H9 (cell line): ENCODE data around the gene AFAP1. TPM values are rescaled to one million over a fixed set of nuclear protein-coding genes. Genes with fewer than 3 reads are reported as not detected.
A peak's percentile ranks its signal among the peaks of the same experiment; 100 is the strongest.

Experiments
- DNase-seq: peaks from one replicate; pipeline ENCODE4 v3.0.0-alpha.2; 2017
- H2AFZ ChIP-seq: one replicate; pipeline ENCODE4 v1.6.1; 2013; ENCODE audit warnings: mild to moderate bottlenecking, low read length, control low read depth, moderate library complexity
- H2AK5ac ChIP-seq: 2 replicates; pipeline ENCODE4 v1.6.1; 2013; ENCODE audit warnings: low read length, control low read depth, mixed read lengths; ENCODE audit not compliant: insufficient read length
- H2BK120ac ChIP-seq: one replicate; pipeline ENCODE4 v1.6.1; 2013; ENCODE audit warnings: low read depth, mild to moderate bottlenecking, low read length, control low read depth, inconsistent platforms; ENCODE audit not compliant: poor library complexity, severe bottlenecking
- H2BK12ac ChIP-seq: 2 replicates; pipeline ENCODE4 v1.6.1; 2013; ENCODE audit warnings: low read length, control low read depth, mixed read lengths, low read depth; ENCODE audit not compliant: insufficient read length
- H2BK15ac ChIP-seq: 2 replicates; pipeline ENCODE4 v1.6.1; 2013; ENCODE audit warnings: low read depth, low read length, control low read depth
- H2BK20ac ChIP-seq: one replicate; pipeline ENCODE4 v1.6.1; 2013; ENCODE audit warnings: low read depth, mild to moderate bottlenecking, low read length, control low read depth, inconsistent platforms; ENCODE audit not compliant: poor library complexity, severe bottlenecking
- H2BK5ac ChIP-seq: 2 replicates; pipeline ENCODE4 v1.6.1; 2013; ENCODE audit warnings: low read length, control low read depth, mixed read lengths; ENCODE audit not compliant: insufficient read length
- H3K14ac ChIP-seq: 2 replicates; pipeline ENCODE4 v1.6.1; 2013; ENCODE audit warnings: low read length, control low read depth; ENCODE audit not compliant: insufficient read depth
- H3K18ac ChIP-seq: 2 replicates; pipeline ENCODE4 v1.6.1; 2013; ENCODE audit warnings: low read depth, mild to moderate bottlenecking, mixed read lengths, low read length, control low read depth; ENCODE audit not compliant: insufficient read length
- H3K23ac ChIP-seq: 2 replicates; pipeline ENCODE4 v1.6.1; 2013; ENCODE audit warnings: low read length, control low read depth, mixed read lengths, low read depth; ENCODE audit not compliant: insufficient read length
- H3K23me2 ChIP-seq: 2 replicates; pipeline ENCODE4 v1.6.1; 2013; ENCODE audit warnings: low read depth, mild to moderate bottlenecking, mixed read lengths, low read length, control low read depth; ENCODE audit not compliant: insufficient read length, poor library complexity, severe bottlenecking
- H3K27ac ChIP-seq: 2 replicates; pipeline ENCODE4 v1.5.1; 2013; ENCODE audit warnings: low read length, control low read depth, mixed read lengths, low read depth; ENCODE audit not compliant: insufficient read length
- H3K27me3 ChIP-seq: 2 replicates; pipeline ENCODE4 v1.6.1; 2013; ENCODE audit warnings: low read length, control low read depth, inconsistent platforms; ENCODE audit not compliant: insufficient read depth
- H3K4ac ChIP-seq: 2 replicates; pipeline ENCODE4 v1.6.1; 2013; ENCODE audit warnings: low read depth, mild to moderate bottlenecking, control low read depth, inconsistent platforms, low read length, moderate library complexity
- H3K4me1 ChIP-seq: 2 replicates; pipeline ENCODE4 v1.6.1; 2013; ENCODE audit warnings: low read length, control low read depth, inconsistent platforms; ENCODE audit not compliant: insufficient read depth
- H3K4me2 ChIP-seq: 2 replicates; pipeline ENCODE4 v1.6.1; 2013; ENCODE audit warnings: low read length, control low read depth, mixed read lengths; ENCODE audit not compliant: insufficient read length, insufficient read depth
- H3K56ac ChIP-seq: 2 replicates; pipeline ENCODE4 v1.6.1; 2013; ENCODE audit warnings: low read depth, mild to moderate bottlenecking, mixed read lengths, low read length, control low read depth; ENCODE audit not compliant: insufficient read length
- H3K79me1 ChIP-seq: 2 replicates; pipeline ENCODE4 v1.6.1; 2013; ENCODE audit warnings: low read depth, mild to moderate bottlenecking, moderate library complexity, low read length, control low read depth, inconsistent platforms; ENCODE audit not compliant: insufficient read depth, poor library complexity, severe bottlenecking
- H3K79me2 ChIP-seq: 2 replicates; pipeline ENCODE4 v1.6.1; 2013; ENCODE audit warnings: low read length, control low read depth, inconsistent platforms; ENCODE audit not compliant: insufficient read depth
- H3K9ac ChIP-seq: 2 replicates; pipeline ENCODE4 v1.6.1; 2013; ENCODE audit warnings: low read length, control low read depth, mixed read lengths; ENCODE audit not compliant: insufficient read length; ENCODE audit errors: extremely low read depth
- H3K9me3 ChIP-seq: one replicate; pipeline ENCODE4 v1.6.1; 2013; ENCODE audit warnings: low read depth, low read length, inconsistent platforms; ENCODE audit not compliant: control insufficient read depth
- H3T11ph ChIP-seq: one replicate; pipeline ENCODE4 v1.6.1; 2013; ENCODE audit warnings: mild to moderate bottlenecking, low read length, control low read depth, inconsistent platforms
- H4K20me1 ChIP-seq: one replicate; pipeline ENCODE4 v1.6.1; 2013; ENCODE audit not compliant: control insufficient read depth, insufficient read length, insufficient read depth
- H4K5ac ChIP-seq: 2 replicates; pipeline ENCODE4 v1.6.1; 2013; ENCODE audit warnings: low read depth, mild to moderate bottlenecking, mixed read lengths, low read length, control low read depth; ENCODE audit not compliant: insufficient read length
- H4K8ac ChIP-seq: replicated peaks from 2 replicates; pipeline ENCODE4 v1.6.1; 2013; ENCODE audit warnings: low read length, control low read depth, mixed read lengths, low read depth; ENCODE audit not compliant: insufficient read length
- H4K91ac ChIP-seq: 2 replicates; pipeline ENCODE4 v1.6.1; 2013; ENCODE audit warnings: low read depth, mild to moderate bottlenecking, moderate library complexity, mixed read lengths, low read length, control low read depth; ENCODE audit not compliant: insufficient read length
- H3K27ac Mint-ChIP-seq, 3 experiments: 2 replicates in 2 of 3; 3 replicates in 1 of 3; pipeline ENCODE4 v1.8.0; 2020 to 2021; ENCODE audit warnings: mixed read lengths in 3 of 3, mild to moderate bottlenecking in 1 of 3, moderate library complexity in 1 of 3
- H3K27me3 Mint-ChIP-seq: 2 replicates; pipeline ENCODE4 v1.8.0; 2021; ENCODE audit warnings: low read depth, mild to moderate bottlenecking, moderate library complexity, mixed read lengths
- H3K36me3 Mint-ChIP-seq, 3 experiments: 2 replicates in 2 of 3; 3 replicates in 1 of 3; pipeline ENCODE4 v1.8.0; 2020 to 2021; ENCODE audit warnings: low read depth in 3 of 3, mixed read lengths in 3 of 3; ENCODE audit not compliant: insufficient read depth in 1 of 3
- H3K4me1 Mint-ChIP-seq, 2 experiments: 2 replicates each; pipeline ENCODE4 v1.8.0; 2020; ENCODE audit warnings: mixed read lengths in 2 of 2
- H3K4me3 Mint-ChIP-seq, 2 experiments: 2 replicates in 1 of 2; 3 replicates in 1 of 2; pipeline ENCODE4 v1.8.0; 2020 to 2021; ENCODE audit warnings: mild to moderate bottlenecking in 2 of 2, mixed read lengths in 2 of 2, moderate library complexity in 1 of 2
- H3K9me3 Mint-ChIP-seq, 2 experiments: 2 replicates in 1 of 2; 3 replicates in 1 of 2; pipeline ENCODE4 v1.8.0; 2020; ENCODE audit warnings: mild to moderate bottlenecking in 2 of 2, mixed read lengths in 2 of 2, moderate library complexity in 1 of 2
- WGBS: extraction: QIAGEN DNeasy Blood & Tissue Kit; methylation state at CpG from one replicate; pipeline ENCODE4 v1.1.7; 2013; ENCODE audit warnings: missing lambda C conversion rate, low lambda C conversion rate, mixed read lengths; ENCODE audit not compliant: insufficient read length; ENCODE audit errors: extremely low coverage; 5-methylcytosine and 5-hydroxymethylcytosine counted together
- total RNA-seq: library from RNA; stranded (reverse); gene quantifications from 2 replicates; pipeline ENCODE4 v1.2.1, GENCODE V29; 2021
- TF ChIP-seq, protein P1 (sequence below): fragments of 200-600 bp; sonication (generic); conservative IDR thresholded peaks from 3 replicates; pipeline ENCODE4 v1.8.0; 2021; ENCODE audit warnings: antibody characterized with exemption, mild to moderate bottlenecking

AFAP1 gene
- total RNA-seq, 1 experiment from 2014 or later: 6.5 TPM

DNA sequence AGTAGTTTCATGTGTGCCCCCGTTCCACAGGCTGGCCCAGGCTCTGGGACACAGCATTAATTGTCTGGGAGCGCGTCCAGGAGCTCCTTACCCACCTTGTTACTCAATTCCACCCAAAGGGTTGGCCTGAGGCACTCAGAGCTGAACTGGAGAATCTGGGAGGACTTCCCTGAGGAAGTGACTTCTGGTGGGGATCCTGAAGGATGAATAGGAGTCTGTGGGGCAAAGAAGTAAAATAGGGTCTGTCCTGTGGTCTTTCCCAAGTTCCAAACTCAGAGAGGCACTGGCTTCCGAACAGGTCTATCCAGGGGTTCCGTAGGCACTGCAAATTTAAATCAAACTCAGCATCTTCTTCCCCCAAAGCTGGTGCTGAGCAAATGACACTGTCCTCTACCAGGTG lies 204.3 kb downstream of the AFAP1 start:
- no peak overlapping the region for H4K91ac ChIP-seq
- no peak overlapping the region for H3K18ac ChIP-seq
- H3K14ac ChIP-seq: no peak overlapping the region
- H2BK12ac ChIP-seq: no peak overlapping the region
- H3K9ac ChIP-seq: no peak overlapping the region
- H3K9me3 Mint-ChIP-seq: no peaks in the 10 kb centered on the region
- H2AK5ac ChIP-seq: no peak overlapping the region
- no CpG with 5 or more reads among the region's 5 CpGs for WGBS
- no peak overlapping the region for H2BK20ac ChIP-seq
- no peaks in the 10 kb centered on the region for H4K20me1 ChIP-seq
- no peak overlapping the region for H4K8ac ChIP-seq
- 0 out of 4 replicates have a peak, but pooled peaks cover 0 to 4% of the 10 kb centered on the region in 2 experiments for H3K4me1 Mint-ChIP-seq
- no peak overlapping the region for H2AFZ ChIP-seq
- H3K27ac ChIP-seq: no peak overlapping the region
- no peak overlapping the region for H3K4me2 ChIP-seq
- no peaks in the 10 kb centered on the region for H3K36me3 Mint-ChIP-seq
- H3T11ph ChIP-seq: no peak overlapping the region
- no peak overlapping the region for H4K5ac ChIP-seq
- no peaks in the 10 kb centered on the region for H3K79me2 ChIP-seq
- no peaks in the 10 kb centered on the region for H3K9me3 ChIP-seq
- no peak overlapping the region for H2BK120ac ChIP-seq
- no peak overlapping the region for H3K23ac ChIP-seq
- no peak overlapping the region for H3K56ac ChIP-seq
- TF ChIP-seq, protein P1, sequence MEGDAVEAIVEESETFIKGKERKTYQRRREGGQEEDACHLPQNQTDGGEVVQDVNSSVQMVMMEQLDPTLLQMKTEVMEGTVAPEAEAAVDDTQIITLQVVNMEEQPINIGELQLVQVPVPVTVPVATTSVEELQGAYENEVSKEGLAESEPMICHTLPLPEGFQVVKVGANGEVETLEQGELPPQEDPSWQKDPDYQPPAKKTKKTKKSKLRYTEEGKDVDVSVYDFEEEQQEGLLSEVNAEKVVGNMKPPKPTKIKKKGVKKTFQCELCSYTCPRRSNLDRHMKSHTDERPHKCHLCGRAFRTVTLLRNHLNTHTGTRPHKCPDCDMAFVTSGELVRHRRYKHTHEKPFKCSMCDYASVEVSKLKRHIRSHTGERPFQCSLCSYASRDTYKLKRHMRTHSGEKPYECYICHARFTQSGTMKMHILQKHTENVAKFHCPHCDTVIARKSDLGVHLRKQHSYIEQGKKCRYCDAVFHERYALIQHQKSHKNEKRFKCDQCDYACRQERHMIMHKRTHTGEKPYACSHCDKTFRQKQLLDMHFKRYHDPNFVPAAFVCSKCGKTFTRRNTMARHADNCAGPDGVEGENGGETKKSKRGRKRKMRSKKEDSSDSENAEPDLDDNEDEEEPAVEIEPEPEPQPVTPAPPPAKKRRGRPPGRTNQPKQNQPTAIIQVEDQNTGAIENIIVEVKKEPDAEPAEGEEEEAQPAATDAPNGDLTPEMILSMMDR: no peak
- H3K27ac Mint-ChIP-seq: peak overlapping the region in 1 of 3 experiments; percentile 70; a peak in 2 of 7 replicates
- no peak overlapping the region for H3K4me3 Mint-ChIP-seq
- no peaks in the 10 kb centered on the region for H3K27me3 ChIP-seq
- H2BK5ac ChIP-seq: no peak overlapping the region
- no peaks in the 10 kb centered on the region for H3K4me1 ChIP-seq
- peaks cover 10% of the 10 kb centered on the region for H3K27me3 Mint-ChIP-seq
- H3K79me1 ChIP-seq: no peaks in the 10 kb centered on the region
- no peak for DNase-seq
- H3K4ac ChIP-seq: no peak overlapping the region
- no peak overlapping the region for H2BK15ac ChIP-seq
- no peaks in the 10 kb centered on the region for H3K23me2 ChIP-seq
